Tibial artery (tissue), 4 donors: ENCODE data around the gene MYZAP.

Source experiments
- DNase-seq, 2 donors: peaks; one replicate each; pipeline ENCODE4 v3.0.0-alpha.2; 2019
- H3K27ac ChIP-seq, 2 donors: fragments of 200-600 bp; sonication (generic) in 1 of 2; 1 replicate in 1 of 2; 2 replicates in 1 of 2; pipeline ENCODE4 v1.5.1; 2018 to 2019; ENCODE audit warnings: mild to moderate bottlenecking in 1 of 2
- H3K27me3 ChIP-seq, 2 donors: fragments of 200-600 bp; sonication (generic) in 1 of 2; one replicate each; pipeline versions ENCODE4 v1.5.1 to v1.6.0; 2016 to 2019
- H3K36me3 ChIP-seq, 3 donors: fragments of 200-600 bp; sonication (generic) in 2 of 3; one replicate each; pipeline ENCODE4 v1.5.1; 2016 to 2019; ENCODE audit warnings: mild to moderate bottlenecking in 2 of 3
- H3K4me1 ChIP-seq, 4 donors: fragments of 200-600 bp; sonication (generic) in 2 of 4; 1 replicate in 3 of 4; 2 replicates in 1 of 4; pipeline ENCODE4 v1.5.1; 2016 to 2019
- H3K4me3 ChIP-seq, 2 donors: fragments of 200-600 bp; sonication (generic) in 1 of 2; 1 replicate in 1 of 2; 2 replicates in 1 of 2; pipeline ENCODE4 v1.5.1; 2018 to 2019; ENCODE audit warnings: mild to moderate bottlenecking in 2 of 2
- H3K9me3 ChIP-seq, 3 donors: fragments of 200-600 bp; sonication (generic) in 1 of 3; one replicate each; pipeline ENCODE4 v1.5.1; 2016 to 2019
- CTCF ChIP-seq, 2 experiments: fragments of 200-600 bp in 1 of 2; fragments of 450-650 bp in 1 of 2; IDR thresholded peaks; one replicate each; pipeline ENCODE4 v1.5.1; 2017 to 2019; ENCODE audit warnings: antibody characterized with exemption in 2 of 2, mild to moderate bottlenecking in 1 of 2, moderate library complexity in 1 of 2
- intact Hi-C: fragments of 100-400 bp; cut with DNase I; formaldehyde crosslinking; loops from one replicate; pipeline ENCODE4 v1.15.0; 2023; ENCODE audit warnings: low total_unique reads

Gene MYZAP

GRCh38 chr15:57570340-57570739, 21.4 kb upstream of the MYZAP start:
- TF ChIP-seq CTCF (IDR thresholded peaks at IDR 0.05), result no peak
- H3K9me3 ChIP-seq, result no peaks in the 10 kb centered on the region
- H3K4me1 ChIP-seq, result no peaks in the 10 kb centered on the region
- no peaks in the 10 kb centered on the region for H3K36me3 ChIP-seq
- DNase-seq, result no peak
- H3K27me3 ChIP-seq, result no peaks in the 10 kb centered on the region
- intact Hi-C loops, result no loop called here
- no peak overlapping the region for H3K4me3 ChIP-seq
- no peak overlapping the region for H3K27ac ChIP-seq

- intact Hi-C loops, result no loop called here
- Histone ChIP-seq H3K36me3 (no peaks in the 10 kb centered on the region), H3K4me1 (no peaks in the 10 kb centered on the region), H3K4me3 (no peak overlapping the region), H3K27me3 (no peaks in the 10 kb centered on the region), H3K27ac (no peak overlapping the region), H3K9me3 (no peaks in the 10 kb centered on the region)
- TF ChIP-seq CTCF (IDR thresholded peaks at IDR 0.05), result no peak
- DNase-seq, result no peak
Observed at GRCh38 chr15:57570994-57571393, 20.7 kb upstream of the MYZAP start.

GRCh38 chr15:57571725-57572124, 20.0 kb upstream of the MYZAP start:
- intact Hi-C loops, result no loop called here
- no peak overlapping the region for H3K4me3 ChIP-seq
- no peaks in the 10 kb centered on the region for H3K36me3 ChIP-seq
- no peak overlapping the region for H3K27ac ChIP-seq
- H3K4me1 ChIP-seq, result no peaks in the 10 kb centered on the region
- TF ChIP-seq CTCF (IDR thresholded peaks at IDR 0.05), result no peak
- no peak for DNase-seq
- no peaks in the 10 kb centered on the region for H3K9me3 ChIP-seq
- H3K27me3 ChIP-seq, result no peaks in the 10 kb centered on the region

GRCh38 chr15:57572468-57572867, 19.2 kb upstream of the MYZAP start:
- no peak overlapping the region for H3K27ac ChIP-seq
- no peak for TF ChIP-seq CTCF (IDR thresholded peaks at IDR 0.05)
- H3K4me3 ChIP-seq, result no peak overlapping the region
- no peaks in the 10 kb centered on the region for H3K9me3 ChIP-seq
- no peak for DNase-seq
- no peaks in the 10 kb centered on the region for H3K4me1 ChIP-seq
- no peaks in the 10 kb centered on the region for H3K36me3 ChIP-seq
- intact Hi-C loops, result no loop called here
- no peaks in the 10 kb centered on the region for H3K27me3 ChIP-seq

GRCh38 chr15:57573151-57573550, 18.6 kb upstream of the MYZAP start:
- intact Hi-C loops, result no loop called here
- H3K36me3 ChIP-seq, result no peaks in the 10 kb centered on the region
- H3K4me3 ChIP-seq, result no peak overlapping the region
- no peaks in the 10 kb centered on the region for H3K27me3 ChIP-seq
- TF ChIP-seq CTCF (IDR thresholded peaks at IDR 0.05), result no peak
- no peaks in the 10 kb centered on the region for H3K4me1 ChIP-seq
- no peak overlapping the region for H3K27ac ChIP-seq
- DNase-seq, result no peak
- no peaks in the 10 kb centered on the region for H3K9me3 ChIP-seq

GRCh38 chr15:57575363-57575762, 16.3 kb upstream of the MYZAP start:
- Histone ChIP-seq H3K4me1 (no peaks in the 10 kb centered on the region), H3K36me3 (no peaks in the 10 kb centered on the region), H3K27ac (no peak overlapping the region), H3K27me3 (peaks cover 0 to 3% of the 10 kb centered on the region in 2 donors), H3K4me3 (no peak overlapping the region), H3K9me3 (no peaks in the 10 kb centered on the region)
- TF ChIP-seq CTCF (IDR thresholded peaks at IDR 0.05), result no peak
- intact Hi-C loops, result no loop called here
- no peak for DNase-seq
